DMS 273 (cell line): ENCODE measurements around the gene TSC22D1.
"Not testable (repeated sequence)": the region's sequence is repeated elsewhere in the genome, so short reads cannot be mapped to it uniquely, and the experiment has no call there.

Source experiments
- DNase-seq: peaks from one replicate; lab custom pipeline; 2025; ENCODE audit not compliant: unreplicated experiment; lab: John Stamatoyannopoulos, UW

TSC22D1 gene

DNA sequence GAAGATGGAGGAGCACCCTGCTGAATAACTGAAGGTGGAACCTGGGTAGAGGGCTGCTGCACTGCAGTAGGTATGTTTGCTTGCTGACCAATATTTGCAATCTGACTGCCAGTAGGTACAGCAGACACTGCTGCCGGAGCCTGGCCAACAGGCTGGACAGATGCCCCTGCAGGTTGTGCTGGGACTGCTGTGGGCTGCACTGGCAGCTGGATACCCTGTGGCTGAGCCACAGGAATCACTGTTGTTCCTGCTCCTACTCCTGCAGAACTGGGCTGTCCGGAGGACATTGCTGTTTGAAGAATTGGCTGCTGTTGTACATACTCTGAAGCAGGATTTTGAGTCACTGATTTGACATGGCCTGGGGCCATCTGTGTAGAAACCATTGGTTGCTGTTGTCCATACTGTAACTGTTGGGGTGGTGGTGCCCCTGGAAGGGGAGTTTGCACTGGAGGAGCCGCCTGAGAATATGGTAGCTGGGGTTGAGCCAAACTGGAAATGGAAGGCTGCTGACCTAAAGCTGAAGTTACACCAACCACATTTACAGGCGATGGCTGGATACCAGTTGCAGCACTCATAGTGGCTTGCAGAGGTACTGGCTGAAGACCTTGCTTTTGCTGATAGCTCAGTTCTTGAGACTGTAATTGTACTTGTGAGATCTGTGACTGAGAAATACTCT, 2.2 kb downstream of the TSC22D1 start:
- peak; percentile 49 for DNase-seq

DNA sequence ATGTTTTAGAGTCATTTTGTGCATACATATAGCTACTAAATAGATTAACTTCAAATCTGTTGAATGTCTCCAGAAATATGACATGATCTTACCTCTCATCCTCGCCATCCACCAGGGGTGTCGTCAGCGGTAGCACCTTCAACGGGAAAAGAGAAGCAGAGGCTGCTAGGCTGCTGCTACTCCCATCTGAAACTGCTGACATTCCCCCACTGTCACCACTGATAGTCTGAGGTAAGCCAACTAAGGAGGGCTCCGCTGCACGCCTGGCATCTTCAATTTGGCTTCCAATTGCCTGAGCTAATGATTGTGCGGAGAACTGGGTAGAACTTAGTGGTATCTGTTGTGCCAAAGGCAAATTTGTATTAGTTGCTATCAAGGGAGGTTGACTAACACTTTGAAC, 3.1 kb downstream of the TSC22D1 start:
- DNase-seq: no peak

- no peak for DNase-seq
Observed at GRCh38 chr13:44566601-44567000, 9.5 kb downstream of the TSC22D1 start.

- no peak for DNase-seq
Observed at GRCh38 chr13:44565881-44566280, 10.2 kb downstream of the TSC22D1 start.

- no peak for DNase-seq
Observed at GRCh38 chr13:44564936-44565335, 11.2 kb downstream of the TSC22D1 start.

GRCh38 chr13:44562853-44563252, 13.3 kb downstream of the TSC22D1 start:
- not testable (repeated sequence) for DNase-seq

DNA sequence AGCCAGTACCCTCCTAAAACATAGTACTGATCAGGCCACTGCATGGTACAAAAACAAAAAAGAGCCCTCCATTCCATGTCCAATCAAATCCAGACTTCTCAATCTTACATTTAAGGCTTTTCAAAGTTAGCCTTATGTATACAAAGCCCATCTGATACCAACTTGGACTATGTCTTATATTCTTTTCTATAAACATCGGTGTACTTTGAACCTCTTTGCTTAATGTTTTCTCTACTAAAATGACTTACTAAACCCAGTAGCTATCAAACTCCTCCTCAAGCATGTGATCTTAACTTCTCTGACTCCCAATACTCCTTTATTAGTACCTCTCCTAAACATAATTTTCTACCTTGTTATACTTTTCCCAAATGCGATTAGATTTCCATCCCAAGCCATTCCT, 14.8 kb downstream of the TSC22D1 start:
- no peak for DNase-seq

GRCh38 chr13:44557986-44558385, 18.1 kb downstream of the TSC22D1 start:
- no peak for DNase-seq

DNA sequence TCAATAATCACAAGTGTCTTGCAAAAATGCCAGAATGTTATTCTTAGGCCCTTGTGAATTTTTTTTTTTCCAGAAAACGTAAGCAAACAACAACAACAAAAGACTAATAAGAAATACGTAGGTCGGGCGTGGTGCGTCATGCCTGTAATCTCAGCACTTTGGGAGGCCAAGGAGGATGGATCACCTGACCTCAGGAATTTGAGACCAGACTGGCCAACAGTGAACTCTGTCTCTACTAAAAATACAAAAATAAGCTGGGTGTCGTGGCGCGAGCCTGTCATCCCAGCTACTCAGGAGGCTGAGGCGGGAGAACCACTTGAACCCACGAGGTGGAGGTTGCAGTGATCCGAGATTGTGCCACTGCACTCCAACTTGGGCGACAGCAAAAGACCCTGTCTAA, 20.9 kb downstream of the TSC22D1 start:
- no peak for DNase-seq

- DNase-seq: no peak
Observed at GRCh38 chr13:44549476-44549875, 26.7 kb downstream of the TSC22D1 start.

- no peak for DNase-seq
Observed at GRCh38 chr13:44546164-44546563, 30.0 kb downstream of the TSC22D1 start.

GRCh38 chr13:44543369-44543768, 32.8 kb downstream of the TSC22D1 start:
- DNase-seq: no peak

DNA sequence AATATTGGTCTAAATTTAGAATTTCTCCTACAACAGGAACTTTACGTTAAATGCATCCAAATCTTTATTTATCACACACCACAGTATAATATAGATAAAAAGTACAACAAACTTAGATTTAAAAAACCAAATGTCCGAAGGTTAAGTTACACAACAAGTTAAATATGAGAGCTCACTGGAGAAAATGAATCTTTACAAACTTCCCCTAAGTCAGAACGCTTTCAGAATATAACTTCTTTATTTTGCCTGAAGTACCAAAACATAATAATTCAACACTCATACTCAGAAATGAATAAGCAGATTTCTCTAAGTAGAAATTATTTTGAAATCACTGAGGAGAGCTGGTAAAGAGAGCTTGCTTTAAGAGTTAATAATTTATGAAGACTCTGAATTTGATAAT, 33.8 kb downstream of the TSC22D1 start:
- DNase-seq: no peak

DNA sequence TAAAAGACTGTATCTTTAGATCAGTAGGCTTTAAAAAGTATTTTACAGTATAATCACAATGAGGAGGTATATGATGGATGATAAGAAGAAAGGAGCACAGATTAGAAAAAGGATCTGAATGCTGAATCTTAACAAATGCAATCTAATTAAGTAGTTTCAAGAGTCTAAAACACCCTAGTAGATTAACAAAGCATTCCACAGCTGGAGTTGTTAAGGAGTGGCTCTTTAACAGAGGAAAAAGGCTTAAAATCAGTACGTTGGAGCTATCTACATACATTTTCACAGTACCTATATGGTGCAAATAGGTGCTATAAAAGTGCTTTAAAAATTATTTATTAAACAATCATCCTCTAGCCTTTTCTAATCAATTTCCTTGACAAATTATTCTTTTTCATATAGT, 34.5 kb downstream of the TSC22D1 start:
- no peak for DNase-seq

GRCh38 chr13:44540761-44541434, 35.2 kb downstream of the TSC22D1 start:
- DNase-seq: no peak

DNA sequence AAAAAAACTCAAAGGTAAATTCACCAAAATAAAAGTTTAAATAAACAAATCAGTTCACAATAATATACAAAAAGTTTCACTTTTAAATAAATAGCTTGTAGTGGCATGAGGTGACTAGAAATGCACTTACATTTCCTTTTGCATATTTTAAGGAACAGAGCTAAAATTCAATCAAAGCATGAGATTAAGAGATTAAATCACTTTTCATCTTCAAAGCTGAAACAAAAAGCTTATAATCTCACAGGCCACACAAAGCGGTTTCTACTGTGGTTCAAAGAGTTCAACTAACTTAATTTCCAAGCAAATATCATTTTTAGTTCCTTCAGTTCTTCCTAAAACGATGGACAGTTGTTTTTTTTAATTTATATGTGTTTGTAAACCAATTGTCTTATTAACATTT, 38.9 kb downstream of the TSC22D1 start:
- no peak for DNase-seq

- peak; percentile 2 for DNase-seq
Observed at GRCh38 chr13:44523146-44524015, 52.7 kb downstream of the TSC22D1 start.

- no peak for DNase-seq
Observed at GRCh38 chr13:44519642-44520041, 56.5 kb downstream of the TSC22D1 start.

DNA sequence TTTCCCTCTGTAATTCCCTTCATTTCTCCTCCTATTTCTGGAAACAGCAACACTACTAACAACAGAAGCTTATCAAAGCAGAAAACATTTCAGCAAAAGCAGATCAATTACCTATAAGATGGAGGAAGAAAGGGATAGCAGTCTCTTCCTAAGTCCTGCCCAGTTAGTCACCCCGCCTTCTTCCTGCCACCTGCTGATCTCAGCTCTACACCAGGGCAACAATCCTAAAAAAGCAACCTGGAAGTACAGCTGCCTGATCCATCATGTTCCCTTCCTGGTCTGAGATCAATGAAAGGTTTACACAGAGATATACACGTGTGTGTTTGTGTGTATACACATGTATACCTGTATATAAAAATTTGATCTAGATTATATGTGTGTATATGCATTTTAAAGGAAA, 59.4 kb downstream of the TSC22D1 start:
- no peak for DNase-seq

GRCh38 chr13:44514278-44514677, 61.9 kb downstream of the TSC22D1 start:
- no peak for DNase-seq

GRCh38 chr13:44509853-44510252, 66.3 kb downstream of the TSC22D1 start:
- not testable (repeated sequence) for DNase-seq

DNA sequence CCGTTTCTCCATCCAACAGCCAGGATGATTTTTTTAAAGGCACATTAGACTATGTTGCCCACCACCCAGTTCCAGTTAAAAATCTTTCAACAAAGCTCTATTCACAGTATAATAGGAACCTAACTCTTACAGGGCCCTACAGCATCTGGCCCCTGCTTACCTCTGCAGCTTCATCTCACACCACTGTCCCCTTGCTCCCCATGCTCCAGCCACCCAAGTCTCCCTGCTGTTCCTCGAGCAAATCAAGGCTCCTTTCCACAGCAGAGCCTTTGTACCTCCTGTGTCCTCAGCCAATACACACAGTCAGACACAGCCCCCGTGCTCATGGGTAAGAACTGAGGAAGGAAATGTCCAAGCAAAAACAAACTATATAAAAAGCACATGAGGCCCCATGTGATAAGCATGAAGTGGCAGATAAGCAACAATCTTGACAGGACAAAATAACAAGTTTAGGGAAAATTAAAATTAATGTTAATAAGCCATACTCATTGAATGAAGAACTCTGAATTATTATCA, 67.5 kb downstream of the TSC22D1 start:
- DNase-seq: no peak
